Rectal smooth muscle tissue (tissue), 1 donor: ENCODE data around the gene LIPA.
A peak's percentile ranks its signal among the peaks of the same experiment; 100 is the strongest.

Source experiments
- H3K27ac ChIP-seq: one replicate; pipeline ENCODE4 v1.7.0; 2013; ENCODE audit warnings: low read depth, low read length, inconsistent platforms
- H3K27me3 ChIP-seq: one replicate; pipeline ENCODE4 v1.7.0; 2013; ENCODE audit warnings: low read length; ENCODE audit not compliant: control insufficient read depth, insufficient read depth
- H3K36me3 ChIP-seq: one replicate; pipeline ENCODE4 v1.7.0; 2013; ENCODE audit warnings: low read length; ENCODE audit not compliant: control insufficient read depth, insufficient read depth
- H3K4me1 ChIP-seq: one replicate; pipeline ENCODE4 v1.7.0; 2013; ENCODE audit warnings: low read length; ENCODE audit not compliant: control insufficient read depth, insufficient read depth
- H3K4me3 ChIP-seq: one replicate; pipeline ENCODE4 v1.7.0; 2013; ENCODE audit warnings: low read length
- H3K9ac ChIP-seq: one replicate; pipeline ENCODE4 v1.7.0; 2013; ENCODE audit warnings: low read length

The LIPA gene

GRCh38 chr10:89228146-89228545 lies 23.4 kb downstream of the LIPA start:
- Histone ChIP-seq H3K36me3 (no peaks in the 10 kb centered on the region), H3K27ac (no peak overlapping the region), H3K4me3 (no peak overlapping the region), H3K4me1 (no peaks in the 10 kb centered on the region), H3K27me3 (no peaks in the 10 kb centered on the region), H3K9ac (no peak overlapping the region)

GRCh38 chr10:89226891-89227290 lies 24.7 kb downstream of the LIPA start:
- Histone ChIP-seq H3K9ac (no peak overlapping the region), H3K4me1 (no peaks in the 10 kb centered on the region), H3K4me3 (no peak overlapping the region), H3K27me3 (no peaks in the 10 kb centered on the region), H3K27ac (no peak overlapping the region), H3K36me3 (peaks cover 3% of the 10 kb centered on the region)

- Histone ChIP-seq H3K4me1 (no peaks in the 10 kb centered on the region), H3K36me3 (peaks cover 5% of the 10 kb centered on the region), H3K4me3 (no peak overlapping the region), H3K9ac (no peak overlapping the region), H3K27ac (no peak overlapping the region), H3K27me3 (no peaks in the 10 kb centered on the region)
Observed at GRCh38 chr10:89224739-89225443, 26.7 kb downstream of the LIPA start.

- no peak overlapping the region for H3K27ac ChIP-seq
- H3K9ac ChIP-seq: no peak overlapping the region
- peaks cover 5% of the 10 kb centered on the region for H3K36me3 ChIP-seq
- H3K4me1 ChIP-seq: peaks cover 6% of the 10 kb centered on the region
- H3K27me3 ChIP-seq: no peaks in the 10 kb centered on the region
- no peak overlapping the region for H3K4me3 ChIP-seq
Observed at GRCh38 chr10:89221919-89222318, 29.7 kb downstream of the LIPA start.

GRCh38 chr10:89219513-89220218 lies 31.9 kb downstream of the LIPA start:
- no peaks in the 10 kb centered on the region for H3K27me3 ChIP-seq
- no peak overlapping the region for H3K9ac ChIP-seq
- H3K36me3 ChIP-seq: peaks cover 5% of the 10 kb centered on the region
- H3K27ac ChIP-seq: no peak overlapping the region
- no peak overlapping the region for H3K4me3 ChIP-seq
- peaks cover 6% of the 10 kb centered on the region for H3K4me1 ChIP-seq

GRCh38 chr10:89217057-89217990 lies 34.3 kb downstream of the LIPA start:
- Histone ChIP-seq H3K27ac (peak overlapping the region; percentile 59), H3K4me1 (peaks cover 6% of the 10 kb centered on the region), H3K27me3 (no peaks in the 10 kb centered on the region), H3K36me3 (peaks cover 5% of the 10 kb centered on the region), H3K4me3 (no peak overlapping the region), H3K9ac (no peak overlapping the region)

GRCh38 chr10:89216056-89216455 lies 35.5 kb downstream of the LIPA start:
- no peaks in the 10 kb centered on the region for H3K27me3 ChIP-seq
- peaks cover 6% of the 10 kb centered on the region for H3K4me1 ChIP-seq
- H3K9ac ChIP-seq: no peak overlapping the region
- H3K27ac ChIP-seq: no peak overlapping the region
- no peak overlapping the region for H3K4me3 ChIP-seq
- peaks cover 2% of the 10 kb centered on the region for H3K36me3 ChIP-seq

GRCh38 chr10:89215511-89215910 lies 36.1 kb downstream of the LIPA start:
- no peak overlapping the region for H3K4me3 ChIP-seq
- H3K27ac ChIP-seq: no peak overlapping the region
- no peak overlapping the region for H3K9ac ChIP-seq
- no peaks in the 10 kb centered on the region for H3K27me3 ChIP-seq
- no peaks in the 10 kb centered on the region for H3K36me3 ChIP-seq
- peaks cover 6% of the 10 kb centered on the region for H3K4me1 ChIP-seq

GRCh38 chr10:89214566-89215165 lies 36.9 kb downstream of the LIPA start:
- Histone ChIP-seq H3K4me3 (no peak overlapping the region), H3K9ac (no peak overlapping the region), H3K36me3 (no peaks in the 10 kb centered on the region), H3K27ac (no peak overlapping the region), H3K4me1 (peaks cover 6% of the 10 kb centered on the region), H3K27me3 (no peaks in the 10 kb centered on the region)

- Histone ChIP-seq H3K4me1 (peaks cover 6% of the 10 kb centered on the region), H3K27ac (no peak overlapping the region), H3K4me3 (no peak overlapping the region), H3K27me3 (peaks cover 2% of the 10 kb centered on the region), H3K9ac (no peak overlapping the region), H3K36me3 (no peaks in the 10 kb centered on the region)
Observed at GRCh38 chr10:89213191-89213808, 38.3 kb downstream of the LIPA start.

- peaks cover 11% of the 10 kb centered on the region for H3K27me3 ChIP-seq
- peaks cover 7% of the 10 kb centered on the region for H3K4me1 ChIP-seq
- no peak overlapping the region for H3K27ac ChIP-seq
- no peaks in the 10 kb centered on the region for H3K36me3 ChIP-seq
- H3K9ac ChIP-seq: no peak overlapping the region
- H3K4me3 ChIP-seq: no peak overlapping the region
Observed at GRCh38 chr10:89210794-89211425, 40.7 kb downstream of the LIPA start.
